K562 (cell line): ENCODE data around the gene INSIG1. TPM values are rescaled to one million over a fixed set of nuclear protein-coding genes. Genes with fewer than 3 reads are reported as not detected.

Source experiments
- CEBPB ChIP-seq: fragments of 450-650 bp; IDR thresholded peaks from 2 replicates; pipeline ENCODE4 v1.6.1; 2016; ENCODE audit warnings: missing genetic modification characterization, missing compliant biosample characterization
- CHD1 ChIP-seq: fragments of 200-600 bp; sonication (generic); IDR thresholded peaks from one replicate; pipeline ENCODE4 v1.6.1; 2012; ENCODE audit warnings: mild to moderate bottlenecking, moderate library complexity, low read length, inconsistent platforms
- COPS2 ChIP-seq: fragments of 450-650 bp; conservative IDR thresholded peaks from 2 replicates; pipeline ENCODE4 v1.6.1; 2016; ENCODE audit warnings: mild to moderate bottlenecking, moderate library complexity
- CREM ChIP-seq: IDR thresholded peaks from 2 replicates; pipeline ENCODE4 v1.6.1; 2014; ENCODE audit warnings: antibody characterized with exemption, low read depth
- ETS2 ChIP-seq: IDR thresholded peaks from 2 replicates; pipeline ENCODE4 v1.6.1; 2016; ENCODE audit warnings: borderline replicate concordance, missing genetic modification characterization, mild to moderate bottlenecking, moderate library complexity, missing compliant biosample characterization; ENCODE audit not compliant: poor library complexity, severe bottlenecking
- HEY1 ChIP-seq: fragments of 250-450 bp; sonication (Bioruptor Pico); IDR thresholded peaks from 2 replicates; pipeline ENCODE4 v1.5.0; 2020; ENCODE audit warnings: mild to moderate bottlenecking, moderate library complexity, borderline replicate concordance
- HLTF ChIP-seq: fragments of 450-650 bp; IDR thresholded peaks from 2 replicates; pipeline ENCODE4 v1.6.1; 2016
- ILF3 ChIP-seq: fragments of 450-650 bp; IDR thresholded peaks from 2 replicates; pipeline ENCODE4 v1.6.1; 2018; ENCODE audit warnings: antibody characterized with exemption, mild to moderate bottlenecking, moderate library complexity, borderline replicate concordance
- KLF13 ChIP-seq: fragments of 450-650 bp; IDR thresholded peaks from 2 replicates; pipeline ENCODE4 v1.6.1; 2016; ENCODE audit warnings: missing genetic modification characterization, low read depth, mild to moderate bottlenecking, missing compliant biosample characterization, moderate library complexity, borderline replicate concordance
- KLF6 ChIP-seq: fragments of 250-450 bp; sonication (Bioruptor Pico); IDR thresholded peaks from 2 replicates; pipeline ENCODE4 v1.4.0; 2020; ENCODE audit warnings: mild to moderate bottlenecking, moderate library complexity, borderline replicate concordance
- NCOA4 ChIP-seq: fragments of 450-650 bp; IDR thresholded peaks from 2 replicates; pipeline ENCODE4 v1.6.1; 2018; ENCODE audit warnings: mild to moderate bottlenecking; ENCODE audit not compliant: partially characterized antibody
- NUFIP1 ChIP-seq: fragments of 450-650 bp; IDR thresholded peaks from 2 replicates; pipeline ENCODE4 v1.6.1; 2018; ENCODE audit not compliant: partially characterized antibody
- PPARD ChIP-seq: fragments of 250-450 bp; sonication (Bioruptor Pico); IDR thresholded peaks from 2 replicates; pipeline ENCODE4 v1.8.0; 2022; ENCODE audit warnings: inconsistent platforms, mild to moderate bottlenecking, moderate library complexity
- RBFOX2 ChIP-seq: fragments of 200-400 bp; formaldehyde crosslinking; IDR thresholded peaks from 2 replicates; pipeline ENCODE4 v1.6.1; 2017; ENCODE audit warnings: low read depth, mild to moderate bottlenecking, low read length, moderate library complexity
- RBM25 ChIP-seq: fragments of 200-400 bp; formaldehyde crosslinking; IDR thresholded peaks from 2 replicates; pipeline ENCODE4 v1.6.1; 2018; ENCODE audit warnings: low read length, low read depth, moderate library complexity; ENCODE audit not compliant: severe bottlenecking
- SAP30 ChIP-seq: fragments of 200-600 bp; sonication (generic); IDR thresholded peaks from 2 replicates; pipeline ENCODE4 v1.6.1; 2012; ENCODE audit warnings: borderline replicate concordance, low read depth, mild to moderate bottlenecking, moderate library complexity, low read length, control low read depth, inconsistent platforms; ENCODE audit not compliant: insufficient read depth, poor library complexity, severe bottlenecking
- TFAP4 ChIP-seq: sonication (generic); formaldehyde crosslinking; IDR thresholded peaks from 2 replicates; pipeline ENCODE4 v1.8.0; 2022; ENCODE audit warnings: missing genetic modification reagents, mild to moderate bottlenecking, moderate library complexity, borderline replicate concordance
- XRCC4 ChIP-seq: IDR thresholded peaks from one replicate; pipeline ENCODE4 v1.6.1; 2011; ENCODE audit not compliant: insufficient read depth, insufficient read length; ENCODE audit errors: extremely low read depth
- ZC3H11A ChIP-seq: IDR thresholded peaks from 2 replicates; pipeline ENCODE4 v1.6.1; 2012; ENCODE audit warnings: low read depth, low read length, improper control_type of control experiment
- ZNF589 ChIP-seq: fragments of 200-800 bp; sonication (Bioruptor generic); IDR thresholded peaks from 2 replicates; pipeline ENCODE4 v1.6.1; 2016; ENCODE audit warnings: low read depth, missing genetic modification characterization, missing compliant biosample characterization
- polyA plus RNA-seq, 8 experiments: library from polyadenylated mRNA; depleted of rRNA in 4 of 8; stranded (reverse) in 5 of 8; unstranded in 3 of 8; fragments of >200 nt; fragmentation: Nextera tagmentation in 2 of 8; fragmentation: Illumina TruSeq in 1 of 8; extraction: Ambion mirVana in 2 of 8; extraction: Trizol in 1 of 8; gene quantifications; 2 replicates each; pipeline versions ENCODE4 v1.2.1 to v1.2.3, GENCODE V29; 2011 to 2014; ENCODE audit warnings: inconsistent platforms in 1 of 8, missing spikeins in 1 of 8
- total RNA-seq, 7 experiments: library from RNA; depleted of rRNA in 6 of 7; stranded (reverse); fragments of >200 nt in 6 of 7; fragmentation: Illumina TruSeq in 2 of 7; extraction: Trizol in 2 of 7; gene quantifications; 2 replicates each; pipeline versions ENCODE4 v1.2.1 to v1.2.3, GENCODE V29; 2011 to 2021; ENCODE audit warnings: low replicate concordance in 1 of 7
- TF ChIP-seq, protein P1 (sequence below): fragments of 450-650 bp; formaldehyde crosslinking; IDR thresholded peaks from 2 replicates; pipeline ENCODE4 v1.4.0; 2020; ENCODE audit warnings: mild to moderate bottlenecking, mixed read lengths
- TF ChIP-seq, protein P2 (sequence below): fragments of 450-650 bp; IDR thresholded peaks from 2 replicates; pipeline ENCODE4 v1.6.1; 2016; ENCODE audit warnings: low read depth, mild to moderate bottlenecking, moderate library complexity
- TF ChIP-seq, protein P3 (sequence below), 2 experiments: fragments of 200-800 bp in 1 of 2; sonication (Bioruptor generic) in 1 of 2; sonication (generic) in 1 of 2; formaldehyde crosslinking in 1 of 2; IDR thresholded peaks in 1 of 2; conservative IDR thresholded peaks in 1 of 2; 2 replicates each; pipeline versions ENCODE4 v1.5.0 to v1.6.1; 2016 to 2020; ENCODE audit warnings: missing compliant biosample characterization in 1 of 2, missing genetic modification characterization in 1 of 2, missing genetic modification reagents in 1 of 2

INSIG1 gene
- total and polyA plus RNA-seq, 9 of the 15 experiments (the other 6 are each of a cell fraction or from before 2014, with no cell fraction given): 57.1 to 787 (median 238) TPM

DNA sequence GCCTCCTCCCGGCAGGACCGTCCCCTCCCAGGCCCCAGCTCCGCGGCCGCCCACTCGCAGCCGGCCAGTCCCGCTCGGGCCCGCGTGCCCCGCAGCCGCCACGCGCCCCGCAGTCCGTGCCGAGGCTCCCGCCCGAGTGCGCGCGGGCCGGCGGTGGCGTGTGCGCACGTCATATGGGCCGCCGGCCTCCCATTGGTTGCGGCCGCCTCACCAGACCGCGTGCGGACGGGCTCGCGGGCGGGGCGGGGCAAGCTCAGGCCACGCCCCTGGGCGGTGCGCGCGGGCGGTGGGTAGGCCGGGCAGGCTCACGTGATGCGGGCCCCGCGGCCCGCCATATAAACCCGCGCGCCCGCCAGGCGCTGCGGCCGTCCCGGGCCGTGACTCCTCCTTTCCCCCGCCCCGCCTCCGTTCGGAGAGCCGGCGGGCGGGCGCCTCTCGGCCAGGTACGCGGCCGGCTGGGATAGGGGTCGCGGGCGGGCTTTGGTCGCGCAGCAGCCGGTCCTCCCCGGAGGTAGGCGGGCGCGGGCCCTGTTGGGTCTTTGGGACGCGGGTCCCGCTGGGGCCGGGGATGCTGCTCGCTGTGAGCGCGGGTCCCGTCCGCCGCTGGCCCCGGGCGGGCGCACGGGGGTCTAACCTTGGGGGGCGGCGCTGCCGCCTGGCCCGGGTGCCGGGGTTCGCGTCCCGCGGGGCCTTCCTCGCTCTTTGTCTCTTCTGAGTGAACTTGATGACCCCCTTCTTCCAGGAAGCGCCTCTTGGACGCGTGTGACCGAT, at the start of gene INSIG1 (continued):
- TF ChIP-seq KLF6 (CRISPR knock-in tag): no peak
- 0 out of 2 replicates have a peak, but pooled peaks have one; percentile 47 for TF ChIP-seq TFAP4 (CRISPR knock-in tag)
- peak; percentile 84; the same call in 1 of the 2 replicates for TF ChIP-seq ILF3
- TF ChIP-seq ZC3H11A: no peak
- no peak for TF ChIP-seq PPARD (CRISPR knock-in tag)
- TF ChIP-seq RBFOX2: peak; percentile 86
- TF ChIP-seq SAP30: no peak
- no peak for TF ChIP-seq XRCC4
- TF ChIP-seq, protein P1, sequence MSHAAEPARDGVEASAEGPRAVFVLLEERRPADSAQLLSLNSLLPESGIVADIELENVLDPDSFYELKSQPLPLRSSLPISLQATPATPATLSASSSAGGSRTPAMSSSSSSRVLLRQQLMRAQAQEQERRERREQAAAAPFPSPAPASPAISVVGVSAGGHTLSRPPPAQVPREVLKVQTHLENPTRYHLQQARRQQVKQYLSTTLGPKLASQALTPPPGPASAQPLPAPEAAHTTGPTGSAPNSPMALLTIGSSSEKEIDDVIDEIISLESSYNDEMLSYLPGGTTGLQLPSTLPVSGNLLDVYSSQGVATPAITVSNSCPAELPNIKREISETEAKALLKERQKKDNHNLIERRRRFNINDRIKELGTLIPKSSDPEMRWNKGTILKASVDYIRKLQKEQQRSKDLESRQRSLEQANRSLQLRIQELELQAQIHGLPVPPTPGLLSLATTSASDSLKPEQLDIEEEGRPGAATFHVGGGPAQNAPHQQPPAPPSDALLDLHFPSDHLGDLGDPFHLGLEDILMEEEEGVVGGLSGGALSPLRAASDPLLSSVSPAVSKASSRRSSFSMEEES: peak; percentile 95
- peak; percentile 82 for TF ChIP-seq CHD1
- TF ChIP-seq COPS2: no peak
- peak; percentile 98 for TF ChIP-seq RBM25
- TF ChIP-seq CREM: peak; percentile 93
- TF ChIP-seq ZNF589: no peak
- no peak for TF ChIP-seq HLTF
- TF ChIP-seq CEBPB (tag): no peak
- TF ChIP-seq NCOA4: no peak
- TF ChIP-seq, protein P2, sequence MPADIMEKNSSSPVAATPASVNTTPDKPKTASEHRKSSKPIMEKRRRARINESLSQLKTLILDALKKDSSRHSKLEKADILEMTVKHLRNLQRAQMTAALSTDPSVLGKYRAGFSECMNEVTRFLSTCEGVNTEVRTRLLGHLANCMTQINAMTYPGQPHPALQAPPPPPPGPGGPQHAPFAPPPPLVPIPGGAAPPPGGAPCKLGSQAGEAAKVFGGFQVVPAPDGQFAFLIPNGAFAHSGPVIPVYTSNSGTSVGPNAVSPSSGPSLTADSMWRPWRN: no peak
- TF ChIP-seq NUFIP1: no peak
- TF ChIP-seq HEY1: no peak
- TF ChIP-seq KLF13: no peak
- TF ChIP-seq, protein P3, sequence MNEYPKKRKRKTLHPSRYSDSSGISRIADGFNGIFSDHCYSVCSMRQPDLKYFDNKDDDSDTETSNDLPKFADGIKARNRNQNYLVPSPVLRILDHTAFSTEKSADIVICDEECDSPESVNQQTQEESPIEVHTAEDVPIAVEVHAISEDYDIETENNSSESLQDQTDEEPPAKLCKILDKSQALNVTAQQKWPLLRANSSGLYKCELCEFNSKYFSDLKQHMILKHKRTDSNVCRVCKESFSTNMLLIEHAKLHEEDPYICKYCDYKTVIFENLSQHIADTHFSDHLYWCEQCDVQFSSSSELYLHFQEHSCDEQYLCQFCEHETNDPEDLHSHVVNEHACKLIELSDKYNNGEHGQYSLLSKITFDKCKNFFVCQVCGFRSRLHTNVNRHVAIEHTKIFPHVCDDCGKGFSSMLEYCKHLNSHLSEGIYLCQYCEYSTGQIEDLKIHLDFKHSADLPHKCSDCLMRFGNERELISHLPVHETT (CRISPR knock-in tag; conservative IDR thresholded peaks at IDR 0.05 in 1 of 2, IDR thresholded peaks at IDR 0.05 in 1 of 2): peak in 1 of 2 experiments; percentile 58; a peak in 1 of 4 replicates
- TF ChIP-seq ETS2 (tag): no peak
